NCI-H2227 (cell line): ENCODE data around the gene ERBB3.
"Not testable (repeated sequence)": the region's sequence is repeated elsewhere in the genome, so short reads cannot be mapped to it uniquely, and the experiment has no call there.

Experiments
- DNase-seq: peaks from one replicate; lab custom pipeline; 2025; ENCODE audit not compliant: unreplicated experiment; lab: John Stamatoyannopoulos, UW

ERBB3 gene

GRCh38 chr12:56079723-56080555 is at the start of gene ERBB3:
Gene ERBB3, plus strand, starts transcription at chr12:56080165. Its CDS starts 136 bp downstream, at chr12:56080301.
- DNase-seq = peak; percentile 67

- DNase-seq = no peak
These were observed 48.0 kb upstream of the ERBB3 start for GRCh38 chr12:56031987-56032386.

GRCh38 chr12:56034586-56035332 is 45.2 kb upstream of the ERBB3 start:
- no peak for DNase-seq

GRCh38 chr12:56037161-56037560 is 42.8 kb upstream of the ERBB3 start:
- no peak for DNase-seq

GRCh38 chr12:56038022-56038655 is 41.8 kb upstream of the ERBB3 start:
- no peak for DNase-seq

GRCh38 chr12:56040151-56040550 is 39.8 kb upstream of the ERBB3 start:
- no peak for DNase-seq

GRCh38 chr12:56040963-56041551 is 38.9 kb upstream of the ERBB3 start:
- DNase-seq = peak; percentile 45

GRCh38 chr12:56041552-56042429 is 38.2 kb upstream of the ERBB3 start, which contains the start of gene RPS26:
Gene RPS26, plus strand, starts transcription at chr12:56041918. Its CDS starts 249 bp downstream, at chr12:56042167.
- DNase-seq = peak; percentile 97

GRCh38 chr12:56042430-56042813 is 37.5 kb upstream of the ERBB3 start:
- not testable (repeated sequence) for DNase-seq

GRCh38 chr12:56042843-56043242 is 37.1 kb upstream of the ERBB3 start:
- DNase-seq = no peak

GRCh38 chr12:56046027-56046780 is 33.8 kb upstream of the ERBB3 start:
- no peak for DNase-seq

- no peak for DNase-seq
These were observed 26.5 kb upstream of the ERBB3 start for GRCh38 chr12:56053407-56053893.

- DNase-seq = not testable (repeated sequence)
These were observed 20.0 kb upstream of the ERBB3 start for GRCh38 chr12:56059964-56060363.

GRCh38 chr12:56061982-56062381 is 18.0 kb upstream of the ERBB3 start:
- no peak for DNase-seq

GRCh38 chr12:56062996-56063395 is 17.0 kb upstream of the ERBB3 start:
- no peak for DNase-seq

- DNase-seq = no peak
These were observed 8.3 kb upstream of the ERBB3 start for GRCh38 chr12:56071648-56072047.

- no peak for DNase-seq
These were observed 5.6 kb upstream of the ERBB3 start for GRCh38 chr12:56074396-56074795.

GRCh38 chr12:56077966-56078365 is 2.0 kb upstream of the ERBB3 start:
- DNase-seq = not testable (repeated sequence)

GRCh38 chr12:56078427-56078826 is 1.5 kb upstream of the ERBB3 start:
- no peak for DNase-seq
